Peyer's patch (tissue), 4 donors: ENCODE measurements around the gene PGS1.

Source experiments
- POLR2A ChIP-seq, 2 donors: fragments of 450-650 bp; IDR thresholded peaks; one replicate each; pipeline ENCODE4 v1.5.1; 2017; ENCODE audit warnings: antibody characterized with exemption in 2 of 2, mild to moderate bottlenecking in 2 of 2, moderate library complexity in 2 of 2
- TF ChIP-seq, protein P1 (sequence below), 6 experiments: fragments of 450-650 bp in 4 of 6; fragments of 200-600 bp in 2 of 6; sonication (generic) in 1 of 6; IDR thresholded peaks; one replicate each; pipeline ENCODE4 v1.5.1; 2017 to 2019; ENCODE audit warnings: antibody characterized with exemption in 6 of 6, mild to moderate bottlenecking in 3 of 6, moderate library complexity in 1 of 6

- TF ChIP-seq, protein P1, sequence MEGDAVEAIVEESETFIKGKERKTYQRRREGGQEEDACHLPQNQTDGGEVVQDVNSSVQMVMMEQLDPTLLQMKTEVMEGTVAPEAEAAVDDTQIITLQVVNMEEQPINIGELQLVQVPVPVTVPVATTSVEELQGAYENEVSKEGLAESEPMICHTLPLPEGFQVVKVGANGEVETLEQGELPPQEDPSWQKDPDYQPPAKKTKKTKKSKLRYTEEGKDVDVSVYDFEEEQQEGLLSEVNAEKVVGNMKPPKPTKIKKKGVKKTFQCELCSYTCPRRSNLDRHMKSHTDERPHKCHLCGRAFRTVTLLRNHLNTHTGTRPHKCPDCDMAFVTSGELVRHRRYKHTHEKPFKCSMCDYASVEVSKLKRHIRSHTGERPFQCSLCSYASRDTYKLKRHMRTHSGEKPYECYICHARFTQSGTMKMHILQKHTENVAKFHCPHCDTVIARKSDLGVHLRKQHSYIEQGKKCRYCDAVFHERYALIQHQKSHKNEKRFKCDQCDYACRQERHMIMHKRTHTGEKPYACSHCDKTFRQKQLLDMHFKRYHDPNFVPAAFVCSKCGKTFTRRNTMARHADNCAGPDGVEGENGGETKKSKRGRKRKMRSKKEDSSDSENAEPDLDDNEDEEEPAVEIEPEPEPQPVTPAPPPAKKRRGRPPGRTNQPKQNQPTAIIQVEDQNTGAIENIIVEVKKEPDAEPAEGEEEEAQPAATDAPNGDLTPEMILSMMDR (IDR thresholded peaks at IDR 0.05) = no peak
- TF ChIP-seq POLR2A (IDR thresholded peaks at IDR 0.05) = no peak
These were observed 31.0 kb upstream of the PGS1 start for GRCh38 chr17:78347453-78347852.
